Heart right ventricle (tissue), 16 donors: ENCODE data around the gene EFCAB14. TPM values are rescaled to one million over a fixed set of nuclear protein-coding genes. Genes with fewer than 3 reads are reported as not detected.
A peak's percentile ranks its signal among the peaks of the same experiment; 100 is the strongest.

Source experiments
- ATAC-seq, 8 donors: fragments of 200-7000 bp; cut with Tn5 transposase; one replicate each; pipeline ENCODE4 v1.9.1; 2020; ENCODE audit warnings: mild to moderate bottlenecking in 8 of 8, moderate library complexity in 8 of 8, moderate number of reproducible peaks in 1 of 8
- DNase-seq, 2 donors: peaks; one replicate each; pipeline ENCODE4 v3.0.0-alpha.2; 2020
- H3K27ac ChIP-seq, 10 donors: fragments of 200-600 bp; sonication (generic) in 2 of 10; one replicate each; pipeline versions ENCODE4 v1.5.0 to v1.8.0; 2020 to 2022; ENCODE audit warnings: mild to moderate bottlenecking in 3 of 10
- H3K27me3 ChIP-seq, 7 donors: fragments of 200-600 bp; one replicate each; pipeline ENCODE4 v1.8.0; 2021 to 2022; ENCODE audit warnings: mild to moderate bottlenecking in 2 of 7
- H3K36me3 ChIP-seq, 9 donors: fragments of 200-600 bp; sonication (generic) in 1 of 9; one replicate each; pipeline versions ENCODE4 v1.5.0 to v1.8.0; 2020 to 2022; ENCODE audit warnings: mild to moderate bottlenecking in 2 of 9
- H3K4me1 ChIP-seq, 9 donors: fragments of 200-600 bp; sonication (generic) in 1 of 9; one replicate each; pipeline versions ENCODE4 v1.5.0 to v1.8.0; 2020 to 2022; ENCODE audit warnings: mild to moderate bottlenecking in 4 of 9
- H3K4me3 ChIP-seq, 10 donors: fragments of 200-600 bp; sonication (generic) in 2 of 10; one replicate each; pipeline versions ENCODE4 v1.5.0 to v1.8.0; 2020 to 2022; ENCODE audit warnings: mild to moderate bottlenecking in 7 of 10, moderate library complexity in 2 of 10
- H3K9me3 ChIP-seq, 11 donors: fragments of 200-600 bp in 10 of 11; sonication (generic) in 2 of 11; one replicate each; pipeline versions ENCODE4 v1.5.0 to v1.8.0; 2013 to 2022; ENCODE audit warnings: mild to moderate bottlenecking in 2 of 11, control low read depth in 1 of 11, moderate library complexity in 1 of 11
- WGBS, 2 donors: extraction: QIAGEN DNeasy Blood & Tissue Kit; methylation state at CpG; one replicate each; pipeline ENCODE4 v1.1.7; 2013; ENCODE audit warnings: inconsistent platforms in 1 of 2; 5-methylcytosine and 5-hydroxymethylcytosine counted together
- intact Hi-C, 10 donors: fragments of 100-400 bp; cut with DNase I; formaldehyde crosslinking; loops; one replicate each; pipeline versions ENCODE4 v1.11.1 to v1.14.2; 2022
- polyA plus RNA-seq, 2 donors: library from polyadenylated mRNA; stranded (reverse); fragments of 200-250 nt; gene quantifications; one replicate each; pipeline ENCODE4 v1.2.3, GENCODE V29; 2013
- total RNA-seq, 10 donors: library from RNA; stranded (reverse); fragmentation: NEBNext Ultra II Directional in 3 of 10; extraction: Animal tissue kit (Norgen Biotek cat#: 25700) in 3 of 10; gene quantifications; one replicate each; pipeline versions ENCODE4 v1.2.1 to v1.2.4, GENCODE V29; 2021 to 2023
- TF ChIP-seq, protein P1 (sequence below), 9 donors: fragments of 200-600 bp; sonication (generic) in 2 of 9; IDR thresholded peaks; one replicate each; pipeline versions ENCODE4 v1.5.0 to v1.8.0; 2021 to 2022; ENCODE audit warnings: antibody characterized with exemption in 9 of 9, mild to moderate bottlenecking in 5 of 9, moderate library complexity in 1 of 9
- donor health status: Arrhythmogenic right ventricular cardiomyopathy.
- donor health status: ischemic (EF 13 %, LVEDD 7.1; RV severe dilation, severe dysfunction).
- donor health status: healthy with polysubstance abuse.
- donor health status: DM: no; HTN: yes; CAD: no.
- donor health status: DM: no; HTN: no; CAD: no.
- donor health status: ischemic (EF 25% LVEDD 6.9; RV normal size, moderate dysfunction).
- donor health status: ischemic (EF 25% LVEDD 5.7; RV mildly dilated, moderate dysfunction).
- donor health status: healthy.
- donor health status: DM: yes; HTN: yes; CAD: no.
- donor health status: Ischemic cardiomyopathy.
- donor health status: ischemic (EF 35%, LVEDD 5.7; RV mildly dilated, moderate dysfunction).
- donor health status: nonischemic (EF 11% LVEDD 7.7; RV severe dilation, severe dysfunction).
- donor health status: DM: yes; HTN: yes; CAD: no.
- donor health status: PGD.
- donor health status: ischemic (EF 29% LVEDD 5.4; RV normal size, mild dysfunction).
- donor health status: nonischemic (EF 23%, LVEDD 6.1; RV moderate dilation, normal function).

EFCAB14 gene
- total and polyA plus RNA-seq, 12 donors: 11.0 to 74.5 (median 59.9) TPM

DNA sequence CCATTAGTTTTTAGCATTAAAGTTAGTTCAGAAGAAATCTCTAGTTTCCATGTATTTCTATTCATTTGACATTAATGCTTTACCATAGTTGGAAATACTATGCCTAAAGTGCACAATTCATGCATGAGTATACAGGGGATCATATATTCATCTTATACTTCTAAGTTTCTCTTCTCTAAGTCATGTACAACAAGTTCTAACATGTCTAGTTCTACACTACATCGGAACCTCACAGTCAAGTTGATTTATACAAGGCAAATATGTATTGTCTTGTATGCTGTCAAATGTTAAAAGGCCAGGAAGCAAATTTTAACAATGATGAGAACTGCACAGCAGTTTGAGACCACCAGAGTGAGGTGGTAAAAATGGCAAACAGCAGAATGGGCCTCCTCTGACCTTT lies 79.4 kb downstream of the EFCAB14 start:
- ATAC-seq (no peak), DNase-seq (no peak)
- intact Hi-C loops: no loop called here
- Histone ChIP-seq H3K27ac (peak overlapping the region in 1 of 10 donors; percentile 87), H3K27me3 (no peaks in the 10 kb centered on the region), H3K4me1 (peaks cover 0 to 54% (median 17%) of the 10 kb centered on the region in 9 donors), H3K4me3 (no peak overlapping the region), H3K9me3 (no peaks in the 10 kb centered on the region), H3K36me3 (peaks cover 0 to 91% (median 19%) of the 10 kb centered on the region in 9 donors)
- TF ChIP-seq, protein P1, sequence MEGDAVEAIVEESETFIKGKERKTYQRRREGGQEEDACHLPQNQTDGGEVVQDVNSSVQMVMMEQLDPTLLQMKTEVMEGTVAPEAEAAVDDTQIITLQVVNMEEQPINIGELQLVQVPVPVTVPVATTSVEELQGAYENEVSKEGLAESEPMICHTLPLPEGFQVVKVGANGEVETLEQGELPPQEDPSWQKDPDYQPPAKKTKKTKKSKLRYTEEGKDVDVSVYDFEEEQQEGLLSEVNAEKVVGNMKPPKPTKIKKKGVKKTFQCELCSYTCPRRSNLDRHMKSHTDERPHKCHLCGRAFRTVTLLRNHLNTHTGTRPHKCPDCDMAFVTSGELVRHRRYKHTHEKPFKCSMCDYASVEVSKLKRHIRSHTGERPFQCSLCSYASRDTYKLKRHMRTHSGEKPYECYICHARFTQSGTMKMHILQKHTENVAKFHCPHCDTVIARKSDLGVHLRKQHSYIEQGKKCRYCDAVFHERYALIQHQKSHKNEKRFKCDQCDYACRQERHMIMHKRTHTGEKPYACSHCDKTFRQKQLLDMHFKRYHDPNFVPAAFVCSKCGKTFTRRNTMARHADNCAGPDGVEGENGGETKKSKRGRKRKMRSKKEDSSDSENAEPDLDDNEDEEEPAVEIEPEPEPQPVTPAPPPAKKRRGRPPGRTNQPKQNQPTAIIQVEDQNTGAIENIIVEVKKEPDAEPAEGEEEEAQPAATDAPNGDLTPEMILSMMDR (IDR thresholded peaks at IDR 0.05): no peak
- WGBS, 2 donors: 91 to 99% methylated on average over 1 of the region's 1 CpG

DNA sequence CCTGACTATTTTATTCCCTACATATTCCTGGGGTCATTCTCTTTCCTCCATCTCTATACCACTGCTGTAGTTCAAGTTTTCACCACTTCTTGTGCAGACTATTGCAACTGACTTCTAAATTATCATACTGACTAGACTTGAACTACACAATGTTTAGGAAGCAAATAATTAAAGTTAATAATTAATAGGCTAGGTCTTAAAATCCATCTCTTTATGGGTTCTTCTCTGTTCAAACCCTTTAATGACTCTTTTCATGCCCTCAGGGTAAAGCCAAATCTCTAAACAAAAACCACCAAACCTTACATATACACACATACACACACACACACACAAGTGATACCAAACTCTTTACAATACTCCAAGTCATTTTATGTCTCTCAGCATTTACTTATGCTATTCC lies 80.0 kb downstream of the EFCAB14 start:
- peaks cover 0 to 54% (median 17%) of the 10 kb centered on the region in 9 donors for H3K4me1 ChIP-seq
- peak overlapping the region in 4 of 10 donors; percentile 79 to 87 (median 80) for H3K27ac ChIP-seq
- ATAC-seq (no peak), DNase-seq (no peak)
- H3K9me3 ChIP-seq: no peaks in the 10 kb centered on the region
- no peak overlapping the region for H3K4me3 ChIP-seq
- peaks cover 0 to 91% (median 25%) of the 10 kb centered on the region in 9 donors for H3K36me3 ChIP-seq
- H3K27me3 ChIP-seq: no peaks in the 10 kb centered on the region
- intact Hi-C loops: no loop called here
- TF ChIP-seq, protein P1 (IDR thresholded peaks at IDR 0.05): no peak

DNA sequence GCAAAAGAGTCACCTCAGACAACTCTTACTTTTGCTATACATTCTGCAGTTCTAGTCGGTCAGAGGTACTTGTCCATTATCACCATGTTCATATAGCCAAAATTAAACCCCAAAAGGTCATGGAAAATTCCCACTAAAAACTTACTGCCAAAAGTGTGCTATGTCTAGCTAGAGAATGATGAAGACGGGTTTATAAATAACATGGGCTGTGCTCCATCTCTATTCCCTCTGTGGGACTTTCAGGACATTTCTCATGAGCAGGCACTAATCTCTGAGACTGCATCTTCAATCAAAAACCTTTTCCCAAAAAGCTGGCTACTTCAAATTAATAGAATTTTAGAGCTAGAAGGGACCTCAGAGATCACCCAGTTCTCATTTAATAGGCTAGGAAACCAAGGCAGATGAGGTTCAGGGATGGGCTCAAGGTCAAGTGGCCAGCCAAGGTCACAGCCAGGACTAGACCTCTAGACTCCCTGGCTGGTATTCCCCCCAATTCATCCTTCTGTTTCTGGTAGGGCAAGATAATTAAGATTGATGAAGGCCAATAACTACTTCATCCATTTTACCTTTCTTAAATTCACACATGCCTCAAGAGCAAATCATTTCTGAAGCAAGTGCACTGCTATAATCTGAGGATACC lies 81.3 kb downstream of the EFCAB14 start:
- intact Hi-C loops: no loop called here
- H3K36me3 ChIP-seq: peaks cover 0 to 91% (median 30%) of the 10 kb centered on the region in 9 donors
- H3K9me3 ChIP-seq: no peaks in the 10 kb centered on the region
- ATAC-seq (peak; percentile 71 to 90 (median 86)), DNase-seq (no peak)
- H3K4me3 ChIP-seq: no peak overlapping the region
- peaks cover 0 to 40% (median 11%) of the 10 kb centered on the region in 9 donors for H3K4me1 ChIP-seq
- peak overlapping the region; percentile 38 to 87 (median 80) for H3K27ac ChIP-seq
- 26 to 28% methylated on average over 2 of the region's 2 CpGs for WGBS, 2 donors
- no peaks in the 10 kb centered on the region for H3K27me3 ChIP-seq
- TF ChIP-seq, protein P1 (IDR thresholded peaks at IDR 0.05): no peak

- Histone ChIP-seq H3K9me3 (no peaks in the 10 kb centered on the region), H3K4me3 (no peak overlapping the region), H3K4me1 (peaks cover 0 to 24% (median 9%) of the 10 kb centered on the region in 9 donors), H3K27me3 (no peaks in the 10 kb centered on the region), H3K27ac (no peak overlapping the region), H3K36me3 (peaks cover 0 to 89% (median 42%) of the 10 kb centered on the region in 9 donors)
- 95 to 97% methylated on average over 2 of the region's 2 CpGs for WGBS, 2 donors
- no peak for DNase-seq
- intact Hi-C loops: no loop called here
- TF ChIP-seq, protein P1 (IDR thresholded peaks at IDR 0.05): no peak
- no peak for ATAC-seq
Observed at GRCh38 chr1:46635205-46635604, 83.7 kb downstream of the EFCAB14 start.
